HepG2 (cell line): Measurements from ENCODE around the gene SMPD3.

ENCODE experiments used
- ATF1 ChIP-seq: IDR thresholded peaks from 2 replicates; pipeline ENCODE4 v1.6.1; 2016; ENCODE audit warnings: mild to moderate bottlenecking, control low read depth
- FOXJ3 ChIP-seq: sonication (generic); formaldehyde crosslinking; IDR thresholded peaks from 2 replicates; pipeline ENCODE4 v1.4.0; 2020; ENCODE audit warnings: missing genetic modification reagents, mild to moderate bottlenecking, borderline replicate concordance
- KDM2A ChIP-seq: sonication (generic); formaldehyde crosslinking; IDR thresholded peaks from 2 replicates; pipeline ENCODE4 v1.4.0; 2020; ENCODE audit warnings: low read depth, missing genetic modification reagents, borderline replicate concordance
- NR2F6 ChIP-seq, 2 experiments: IDR thresholded peaks; 2 replicates each; pipeline ENCODE4 v1.6.1; 2016; ENCODE audit warnings: antibody characterized with exemption in 1 of 2, mild to moderate bottlenecking in 1 of 2
- POLR2A ChIP-seq, 2 experiments: IDR thresholded peaks; 2 replicates each; pipeline ENCODE4 v1.6.1; 2011; ENCODE audit warnings: low read depth in 2 of 2, low read length in 2 of 2, mild to moderate bottlenecking in 1 of 2, moderate library complexity in 1 of 2; ENCODE audit not compliant: insufficient read depth in 1 of 2
- USF2 ChIP-seq, 2 experiments: sonication (generic) in 1 of 2; formaldehyde crosslinking in 1 of 2; IDR thresholded peaks; 2 replicates each; pipeline versions ENCODE4 v1.5.1 to v1.6.1; 2011 to 2020; ENCODE audit warnings: borderline replicate concordance in 1 of 2, low read depth in 1 of 2, low read length in 1 of 2, mild to moderate bottlenecking in 1 of 2, missing genetic modification reagents in 1 of 2, moderate library complexity in 1 of 2
- ZBTB3 ChIP-seq: sonication (generic); formaldehyde crosslinking; IDR thresholded peaks from 2 replicates; pipeline ENCODE4 v1.4.0; 2020; ENCODE audit warnings: low read depth, mild to moderate bottlenecking, moderate library complexity, missing genetic modification reagents, borderline replicate concordance
- ZNF24 ChIP-seq: fragments of 450-650 bp; IDR thresholded peaks from 2 replicates; pipeline ENCODE4 v1.6.1; 2017; ENCODE audit warnings: antibody characterized with exemption, mild to moderate bottlenecking
- ZNF703 ChIP-seq: sonication (generic); formaldehyde crosslinking; IDR thresholded peaks from 2 replicates; pipeline ENCODE4 v1.5.1; 2020; ENCODE audit warnings: missing genetic modification reagents, mild to moderate bottlenecking, moderate library complexity, borderline replicate concordance

DNA sequence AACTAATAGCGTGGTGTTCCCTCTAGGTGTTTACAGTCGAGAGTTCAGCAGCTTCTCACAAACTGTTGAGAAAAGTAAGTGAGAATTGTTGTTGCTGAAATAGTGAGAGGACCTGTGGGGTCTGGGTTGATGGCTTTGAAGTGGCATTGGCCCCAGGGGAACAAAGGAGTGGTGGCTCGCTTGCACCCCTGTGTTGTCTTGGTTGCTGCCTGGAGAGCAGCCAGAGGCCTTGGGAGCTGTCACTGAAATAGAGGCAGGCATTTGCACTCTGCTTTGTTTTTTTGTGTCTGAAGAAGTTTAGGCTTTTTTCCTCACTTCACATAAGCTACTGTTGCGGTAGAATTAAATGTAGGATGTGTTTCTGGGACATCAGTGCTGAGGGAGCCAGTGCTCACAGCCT, 100.7 kb downstream of the SMPD3 start:
- TF ChIP-seq ZNF24 (no peak), ATF1 (CRISPR knock-in tag) (no peak), USF2 (IDR thresholded peaks at IDR 0.05; ENCODE audit: low read depth, low read length) (no peak), USF2 (CRISPR knock-in tag; IDR thresholded peaks at IDR 0.05; ENCODE audit: borderline replicate concordance) (no peak), KDM2A (CRISPR knock-in tag) (no peak), ZNF703 (CRISPR knock-in tag) (no peak), NR2F6 (IDR thresholded peaks at IDR 0.05) (no peak), NR2F6 (CRISPR knock-in tag; IDR thresholded peaks at IDR 0.05) (no peak), FOXJ3 (CRISPR knock-in tag) (no peak), ZBTB3 (CRISPR knock-in tag) (no peak), POLR2A (IDR thresholded peaks at IDR 0.05; ENCODE audit: insufficient read depth in 1 of 2, low read depth in 2 of 2, low read length in 2 of 2) (no peak)
